Central memory CD8-positive, alpha-beta T cell (primary cell): ENCODE data around the gene ANTXR1.

Experiments used
- ATAC-seq: fragments of 150-1000 bp; cut with Tn5 transposase; replicated peaks from 2 replicates; pipeline ENCODE4 v1.10.0; 2022; ENCODE audit warnings: mild to moderate bottlenecking, moderate FRiP score, moderate number of reproducible peaks; ENCODE audit not compliant: poor library complexity, severe bottlenecking; ENCODE audit errors: extremely low read depth
- DNase-seq, 2 donors: peaks; one replicate each; pipeline ENCODE4 v3.0.0; 2021; ENCODE audit warnings: low spot score in 2 of 2
- H3K27ac Mint-ChIP-seq: one replicate; pipeline ENCODE4 v1.8.0; 2022; ENCODE audit warnings: low read depth, mild to moderate bottlenecking, moderate library complexity, mixed read lengths
- H3K27me3 Mint-ChIP-seq: one replicate; pipeline ENCODE4 v1.8.0; 2022; ENCODE audit warnings: mixed read lengths
- H3K36me3 Mint-ChIP-seq: one replicate; pipeline ENCODE4 v1.8.0; 2022; ENCODE audit warnings: mild to moderate bottlenecking, moderate library complexity, mixed read lengths; ENCODE audit not compliant: insufficient read depth
- H3K4me1 Mint-ChIP-seq: one replicate; pipeline ENCODE4 v1.8.0; 2022; ENCODE audit warnings: mixed read lengths
- H3K4me3 Mint-ChIP-seq: one replicate; pipeline ENCODE4 v1.8.0; 2022; ENCODE audit warnings: mild to moderate bottlenecking, moderate library complexity, mixed read lengths
- H3K9me3 Mint-ChIP-seq: one replicate; pipeline ENCODE4 v1.8.0; 2022; ENCODE audit warnings: mixed read lengths

ANTXR1 gene

DNA sequence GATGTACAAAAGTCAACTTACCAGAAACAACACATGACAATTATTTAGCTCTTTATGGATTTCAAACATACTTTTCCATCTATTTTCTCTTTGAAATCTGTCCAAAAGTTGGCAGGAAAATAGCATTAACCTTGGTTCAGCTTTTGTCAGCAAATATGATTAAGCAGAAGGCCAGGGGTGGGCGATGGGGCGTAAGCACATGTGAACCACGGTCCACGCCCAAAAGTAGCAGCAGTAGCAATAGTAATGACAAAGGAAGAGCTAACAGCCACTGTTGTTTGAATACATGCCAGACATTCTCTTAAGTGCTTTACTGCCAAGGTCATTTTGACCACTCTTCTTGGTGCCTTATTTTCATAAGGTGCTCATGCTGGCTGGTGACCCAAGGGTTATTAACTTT lies 73.5 kb downstream of the ANTXR1 start:
- no peak overlapping the region for H3K4me3 Mint-ChIP-seq
- DNase-seq: no peak
- peaks cover 84% of the 10 kb centered on the region for H3K27me3 Mint-ChIP-seq
- no peaks in the 10 kb centered on the region for H3K9me3 Mint-ChIP-seq
- no peak for ATAC-seq
- H3K27ac Mint-ChIP-seq: no peak overlapping the region
- H3K36me3 Mint-ChIP-seq: no peaks in the 10 kb centered on the region
- H3K4me1 Mint-ChIP-seq: no peaks in the 10 kb centered on the region

- no peak overlapping the region for H3K27ac Mint-ChIP-seq
- no peak for DNase-seq
- H3K36me3 Mint-ChIP-seq: no peaks in the 10 kb centered on the region
- H3K9me3 Mint-ChIP-seq: no peaks in the 10 kb centered on the region
- H3K4me1 Mint-ChIP-seq: no peaks in the 10 kb centered on the region
- no peak for ATAC-seq
- no peak overlapping the region for H3K4me3 Mint-ChIP-seq
- peaks cover 76% of the 10 kb centered on the region for H3K27me3 Mint-ChIP-seq
Observed at GRCh38 chr2:69087211-69087911, 74.4 kb downstream of the ANTXR1 start.

GRCh38 chr2:69087912-69088240 lies 74.9 kb downstream of the ANTXR1 start:
- no peak for ATAC-seq
- no peak overlapping the region for H3K27ac Mint-ChIP-seq
- peaks cover 72% of the 10 kb centered on the region for H3K27me3 Mint-ChIP-seq
- no peaks in the 10 kb centered on the region for H3K9me3 Mint-ChIP-seq
- no peak overlapping the region for H3K4me3 Mint-ChIP-seq
- H3K36me3 Mint-ChIP-seq: no peaks in the 10 kb centered on the region
- no peak for DNase-seq
- H3K4me1 Mint-ChIP-seq: no peaks in the 10 kb centered on the region

GRCh38 chr2:69088466-69088865 lies 75.5 kb downstream of the ANTXR1 start:
- DNase-seq (no peak), ATAC-seq (no peak)
- Mint-ChIP-seq H3K27ac (no peak overlapping the region), H3K27me3 (peaks cover 67% of the 10 kb centered on the region), H3K36me3 (no peaks in the 10 kb centered on the region), H3K9me3 (no peaks in the 10 kb centered on the region), H3K4me3 (no peak overlapping the region), H3K4me1 (no peaks in the 10 kb centered on the region)

DNA sequence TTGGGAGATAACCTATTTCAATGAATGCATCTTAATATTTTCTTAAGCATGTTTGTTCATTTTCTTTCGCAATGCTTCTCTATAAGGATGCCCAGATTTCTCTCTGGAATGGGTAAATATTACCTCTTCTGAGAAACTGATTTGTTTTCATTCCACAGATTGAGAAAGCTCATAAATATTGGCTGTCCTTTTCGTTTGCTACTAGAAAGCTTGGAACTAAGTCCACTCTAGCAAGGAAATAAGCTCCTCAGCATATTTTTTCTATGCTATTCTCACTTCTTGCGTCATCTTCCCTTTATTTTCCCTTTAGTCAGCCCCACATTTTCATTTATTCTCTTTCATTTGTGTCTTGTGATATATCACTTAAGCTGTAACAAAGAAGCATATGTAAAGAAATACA lies 76.3 kb downstream of the ANTXR1 start:
- H3K4me1 Mint-ChIP-seq: no peaks in the 10 kb centered on the region
- ATAC-seq (no peak), DNase-seq (no peak)
- H3K4me3 Mint-ChIP-seq: no peak overlapping the region
- H3K36me3 Mint-ChIP-seq: no peaks in the 10 kb centered on the region
- peaks cover 60% of the 10 kb centered on the region for H3K27me3 Mint-ChIP-seq
- H3K9me3 Mint-ChIP-seq: no peaks in the 10 kb centered on the region
- H3K27ac Mint-ChIP-seq: no peak overlapping the region

DNA sequence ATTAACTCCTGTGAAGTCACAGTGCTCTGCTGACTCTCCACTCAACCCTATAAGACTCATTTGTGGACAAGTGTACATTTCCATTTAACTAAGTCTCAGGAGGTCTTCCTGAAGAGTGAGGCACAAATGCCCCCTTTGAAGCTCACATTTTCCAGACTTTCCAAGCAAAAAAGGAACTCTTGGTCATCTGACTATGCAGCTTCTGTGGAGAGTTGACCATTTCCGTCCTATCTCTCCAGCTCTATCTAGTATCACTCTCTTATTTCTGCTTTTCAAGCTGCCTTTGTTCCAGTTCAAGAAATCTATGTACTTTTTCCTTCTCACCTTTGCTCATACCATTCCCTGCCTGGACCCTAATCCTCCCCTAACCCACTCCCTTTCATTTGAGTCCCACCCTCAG lies 77.0 kb downstream of the ANTXR1 start:
- H3K36me3 Mint-ChIP-seq: no peaks in the 10 kb centered on the region
- H3K4me1 Mint-ChIP-seq: no peaks in the 10 kb centered on the region
- H3K9me3 Mint-ChIP-seq: no peaks in the 10 kb centered on the region
- no peak overlapping the region for H3K27ac Mint-ChIP-seq
- H3K4me3 Mint-ChIP-seq: no peak overlapping the region
- DNase-seq (no peak), ATAC-seq (no peak)
- H3K27me3 Mint-ChIP-seq: peaks cover 66% of the 10 kb centered on the region

DNA sequence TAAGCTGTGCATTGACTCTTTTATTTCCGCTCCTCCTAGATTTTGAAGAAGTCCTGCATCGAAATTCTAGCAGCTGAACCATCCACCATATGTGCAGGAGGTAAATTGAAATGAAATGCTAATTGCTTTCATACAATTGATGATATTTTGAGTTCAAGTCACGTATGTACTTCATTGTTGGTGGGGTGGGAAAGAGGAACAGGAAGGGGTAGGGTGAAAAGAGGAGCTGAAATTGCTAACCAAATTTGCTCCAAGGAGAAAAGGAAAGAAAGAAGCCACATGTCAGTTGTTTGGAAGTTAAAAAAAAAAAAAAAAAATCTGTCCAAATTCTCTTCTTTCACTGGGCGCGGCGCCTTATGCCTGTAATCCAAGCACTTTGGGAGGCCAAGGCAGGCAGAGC lies 77.8 kb downstream of the ANTXR1 start:
- no peaks in the 10 kb centered on the region for H3K4me1 Mint-ChIP-seq

DNA sequence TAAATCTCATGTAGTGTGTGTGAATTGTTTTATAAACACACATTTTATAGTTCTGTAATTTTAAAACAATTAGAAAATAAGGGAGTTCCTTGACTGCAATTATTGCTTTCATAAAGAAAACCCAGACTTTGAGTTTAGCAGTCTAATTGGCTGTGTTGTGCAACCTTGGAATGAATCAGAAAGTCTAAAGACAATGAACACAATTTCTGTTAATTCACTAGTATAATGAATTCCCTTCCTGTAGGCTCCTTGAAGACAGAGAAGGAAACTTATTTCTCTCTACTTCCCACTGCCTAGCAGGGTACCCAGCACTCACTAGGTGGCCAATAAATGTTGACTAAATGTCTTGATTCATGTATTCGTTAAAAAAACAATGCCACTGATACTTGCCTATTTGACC lies 79.9 kb downstream of the ANTXR1 start:
- no peaks in the 10 kb centered on the region for H3K9me3 Mint-ChIP-seq
- no peaks in the 10 kb centered on the region for H3K36me3 Mint-ChIP-seq
- no peak overlapping the region for H3K4me3 Mint-ChIP-seq
- H3K27me3 Mint-ChIP-seq: peaks cover 67% of the 10 kb centered on the region
- DNase-seq (no peak), ATAC-seq (no peak)
- H3K4me1 Mint-ChIP-seq: no peaks in the 10 kb centered on the region
- H3K27ac Mint-ChIP-seq: no peak overlapping the region

More for the DNA sequence above, 77.8 kb downstream of the ANTXR1 start:
- Mint-ChIP-seq H3K27ac (no peak overlapping the region), H3K27me3 (peaks cover 68% of the 10 kb centered on the region), H3K4me3 (no peak overlapping the region), H3K36me3 (no peaks in the 10 kb centered on the region), H3K9me3 (no peaks in the 10 kb centered on the region)
- DNase-seq: no peak
- no peak for ATAC-seq

GRCh38 chr2:69095305-69095704 lies 82.3 kb downstream of the ANTXR1 start:
- H3K27me3 Mint-ChIP-seq: peaks cover 44% of the 10 kb centered on the region
- DNase-seq: no peak
- no peaks in the 10 kb centered on the region for H3K9me3 Mint-ChIP-seq
- no peak overlapping the region for H3K27ac Mint-ChIP-seq
- H3K4me3 Mint-ChIP-seq: no peak overlapping the region
- ATAC-seq: no peak
- H3K36me3 Mint-ChIP-seq: no peaks in the 10 kb centered on the region
- no peaks in the 10 kb centered on the region for H3K4me1 Mint-ChIP-seq

DNA sequence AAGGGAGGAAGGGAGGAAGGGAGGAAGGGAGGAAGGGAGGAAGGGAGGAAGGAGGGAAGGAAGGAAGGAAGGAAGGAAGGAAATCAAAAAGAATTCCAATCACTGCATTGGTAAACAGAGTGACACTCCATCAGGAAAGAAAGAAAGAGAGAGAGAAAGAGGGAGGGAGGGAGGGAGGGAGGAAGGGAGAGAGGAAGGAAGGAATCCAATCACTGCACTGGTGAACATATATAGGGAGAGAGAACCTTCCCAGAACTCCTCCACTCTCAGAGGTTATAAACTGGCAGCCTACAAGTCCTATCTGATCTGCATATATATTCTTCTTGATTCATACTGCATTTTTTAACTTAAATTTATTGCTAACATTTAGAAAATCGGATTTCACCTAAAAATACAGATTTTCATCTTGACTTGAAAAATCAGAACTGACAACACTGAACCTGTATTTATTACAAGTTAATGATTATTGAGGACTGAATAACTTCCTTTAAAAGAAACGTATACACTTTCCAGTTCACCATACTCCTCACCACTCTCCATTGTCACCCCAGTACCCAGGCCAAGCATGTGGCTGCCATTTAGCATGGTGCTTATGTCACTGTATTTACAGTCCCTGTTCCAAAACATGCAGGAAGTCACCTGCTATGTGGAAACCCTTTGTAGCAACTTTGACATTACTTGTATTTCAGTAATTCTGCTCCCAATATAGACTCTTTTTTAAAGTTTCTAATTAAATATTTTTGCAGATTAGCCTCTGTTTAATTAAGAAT lies 83.5 kb downstream of the ANTXR1 start:
- peaks cover 36% of the 10 kb centered on the region for H3K27me3 Mint-ChIP-seq
- H3K27ac Mint-ChIP-seq: no peak overlapping the region
- ATAC-seq (no peak), DNase-seq (no peak)
- no peaks in the 10 kb centered on the region for H3K4me1 Mint-ChIP-seq
- no peak overlapping the region for H3K4me3 Mint-ChIP-seq
- no peaks in the 10 kb centered on the region for H3K9me3 Mint-ChIP-seq
- H3K36me3 Mint-ChIP-seq: no peaks in the 10 kb centered on the region

- DNase-seq (no peak), ATAC-seq (no peak)
- H3K27ac Mint-ChIP-seq: no peak overlapping the region
- no peaks in the 10 kb centered on the region for H3K4me1 Mint-ChIP-seq
- no peak overlapping the region for H3K4me3 Mint-ChIP-seq
- no peaks in the 10 kb centered on the region for H3K9me3 Mint-ChIP-seq
- no peaks in the 10 kb centered on the region for H3K36me3 Mint-ChIP-seq
- peaks cover 41% of the 10 kb centered on the region for H3K27me3 Mint-ChIP-seq
Observed at GRCh38 chr2:69097148-69097610, 84.2 kb downstream of the ANTXR1 start.

- ATAC-seq (no peak), DNase-seq (no peak)
- H3K27me3 Mint-ChIP-seq: peaks cover 50% of the 10 kb centered on the region
- no peak overlapping the region for H3K27ac Mint-ChIP-seq
- no peaks in the 10 kb centered on the region for H3K9me3 Mint-ChIP-seq
- no peak overlapping the region for H3K4me3 Mint-ChIP-seq
- H3K36me3 Mint-ChIP-seq: no peaks in the 10 kb centered on the region
- no peaks in the 10 kb centered on the region for H3K4me1 Mint-ChIP-seq
Observed at GRCh38 chr2:69097891-69098655, 85.1 kb downstream of the ANTXR1 start.

DNA sequence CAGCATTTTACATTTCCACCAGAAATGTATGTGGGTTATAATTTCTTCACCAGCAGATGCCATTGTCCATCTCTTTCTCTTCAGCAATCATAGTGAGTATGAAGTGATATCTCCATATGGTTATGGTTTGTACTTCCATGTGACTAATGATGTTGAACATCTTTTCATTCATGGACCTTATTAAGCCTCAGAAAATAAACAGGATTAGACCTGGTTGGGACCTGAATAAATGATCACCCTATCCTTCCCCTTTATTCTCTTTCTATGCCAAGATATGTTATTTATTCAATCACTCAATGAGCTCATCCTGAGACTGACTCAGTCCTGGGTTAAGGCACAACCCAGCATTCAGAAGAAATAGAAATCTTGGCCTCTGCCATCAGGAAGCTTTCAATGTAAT lies 86.6 kb downstream of the ANTXR1 start:
- Mint-ChIP-seq H3K36me3 (no peaks in the 10 kb centered on the region), H3K4me1 (no peaks in the 10 kb centered on the region), H3K27me3 (peaks cover 62% of the 10 kb centered on the region), H3K4me3 (no peak overlapping the region), H3K27ac (no peak overlapping the region), H3K9me3 (no peaks in the 10 kb centered on the region)
- DNase-seq: no peak
- no peak for ATAC-seq
